Sigmoid colon (tissue), 7 donors: ENCODE data around the gene PDGFD. TPM values are rescaled to one million over a fixed set of nuclear protein-coding genes. Genes with fewer than 3 reads are reported as not detected.

Source experiments
- DNase-seq: peaks from one replicate; pipeline ENCODE4 v3.0.0-alpha.2; 2019
- H3K27ac ChIP-seq, 4 donors: fragments of 200-600 bp; sonication (generic); one replicate each; pipeline ENCODE4 v1.5.1; 2016 to 2019; ENCODE audit warnings: mild to moderate bottlenecking in 1 of 4
- H3K27me3 ChIP-seq, 3 donors: fragments of 200-600 bp; sonication (generic); one replicate each; pipeline ENCODE4 v1.5.1; 2019; ENCODE audit warnings: mild to moderate bottlenecking in 1 of 3
- H3K36me3 ChIP-seq, 4 donors: fragments of 200-600 bp; sonication (generic); one replicate each; pipeline ENCODE4 v1.5.1; 2016 to 2019
- H3K4me1 ChIP-seq, 4 donors: fragments of 200-600 bp; sonication (generic); one replicate each; pipeline ENCODE4 v1.5.1; 2017 to 2019
- H3K4me3 ChIP-seq, 4 donors: fragments of 200-600 bp; sonication (generic); one replicate each; pipeline ENCODE4 v1.5.1; 2017 to 2019; ENCODE audit warnings: mild to moderate bottlenecking in 2 of 4, moderate library complexity in 1 of 4
- H3K9me3 ChIP-seq, 4 donors: fragments of 200-600 bp in 3 of 4; sonication (generic) in 3 of 4; one replicate each; pipeline versions ENCODE4 v1.5.1 to v1.6.1; 2013 to 2019
- CTCF ChIP-seq, 4 experiments: fragments of 450-650 bp in 3 of 4; fragments of 200-600 bp in 1 of 4; IDR thresholded peaks; one replicate each; pipeline ENCODE4 v1.5.1; 2016 to 2019; ENCODE audit warnings: antibody characterized with exemption in 4 of 4, mild to moderate bottlenecking in 3 of 4, moderate library complexity in 2 of 4
- EP300 ChIP-seq, 4 donors: sonication (generic); formaldehyde crosslinking; IDR thresholded peaks; one replicate each; pipeline ENCODE4 v1.6.1; 2017; ENCODE audit warnings: antibody characterized with exemption in 4 of 4
- POLR2A ChIP-seq, 2 donors: fragments of 450-650 bp; IDR thresholded peaks; one replicate each; pipeline ENCODE4 v1.6.1; 2016; ENCODE audit warnings: antibody characterized with exemption in 2 of 2, mild to moderate bottlenecking in 2 of 2, moderate library complexity in 2 of 2
- POLR2AphosphoS5 ChIP-seq, 4 donors: sonication (generic); formaldehyde crosslinking; IDR thresholded peaks; one replicate each; pipeline ENCODE4 v1.6.1; 2017; ENCODE audit warnings: antibody characterized with exemption in 4 of 4
- WGBS, 2 donors: extraction: QIAGEN DNeasy Blood & Tissue Kit; methylation state at CpG; one replicate each; pipeline ENCODE4 v1.1.7; 2013; 5-methylcytosine and 5-hydroxymethylcytosine counted together
- intact Hi-C: fragments of 100-400 bp; cut with DNase I; formaldehyde crosslinking; loops from one replicate; pipeline ENCODE4 v1.15.1; 2023
- polyA plus RNA-seq, 3 donors: library from polyadenylated mRNA; stranded (reverse); fragments of 200-250 nt; gene quantifications; one replicate each; pipeline ENCODE4 v1.2.3, GENCODE V29; 2013
- total RNA-seq, 4 donors: library from RNA; depleted of rRNA; stranded (reverse); fragments of >200 nt; gene quantifications; one replicate each; pipeline ENCODE4 v1.1.0, GENCODE V29; 2016
- donor health status: healthy with polysubstance abuse.
- donor health status: Bipolar disorder and iron deficiency.
- donor health status: healthy.

The PDGFD gene
- total and polyA plus RNA-seq, 7 donors, result 0.69 to 11.6 (median 7.9) TPM

- no peak for TF ChIP-seq POLR2A (IDR thresholded peaks at IDR 0.05)
- no peak for TF ChIP-seq EP300 (IDR thresholded peaks at IDR 0.05)
- TF ChIP-seq CTCF (IDR thresholded peaks at IDR 0.05), result no peak
- no peak for TF ChIP-seq POLR2AphosphoS5 (IDR thresholded peaks at IDR 0.05)
- 98% methylated on average over 2 of the region's 2 CpGs for WGBS, 2 donors
- Histone ChIP-seq H3K36me3 (no peaks in the 10 kb centered on the region), H3K4me1 (peaks cover 0 to 5% (median 2%) of the 10 kb centered on the region in 4 donors), H3K27ac (no peak overlapping the region), H3K4me3 (no peak overlapping the region), H3K27me3 (no peaks in the 10 kb centered on the region), H3K9me3 (no peaks in the 10 kb centered on the region)
- DNase-seq, result no peak
- intact Hi-C loops, result no loop called here
These were observed 228.7 kb downstream of the PDGFD start for GRCh38 chr11:103935219-103935618.

- 84 to 94% methylated on average over 3 of the region's 3 CpGs for WGBS, 2 donors
- no peak for TF ChIP-seq CTCF (IDR thresholded peaks at IDR 0.05)
- TF ChIP-seq POLR2AphosphoS5 (IDR thresholded peaks at IDR 0.05), result no peak
- TF ChIP-seq POLR2A (IDR thresholded peaks at IDR 0.05), result no peak
- TF ChIP-seq EP300 (IDR thresholded peaks at IDR 0.05), result no peak
These were observed 234.6 kb downstream of the PDGFD start for GRCh38 chr11:103929170-103929903.

GRCh38 chr11:103928802-103929161 is 235.2 kb downstream of the PDGFD start:
- Histone ChIP-seq H3K4me1 (peaks cover 0 to 16% (median 12%) of the 10 kb centered on the region in 4 donors), H3K27me3 (no peaks in the 10 kb centered on the region), H3K9me3 (no peaks in the 10 kb centered on the region), H3K36me3 (no peaks in the 10 kb centered on the region), H3K27ac (peak overlapping the region in 1 of 4 donors; percentile 42), H3K4me3 (no peak overlapping the region)
- TF ChIP-seq POLR2AphosphoS5 (IDR thresholded peaks at IDR 0.05) (no peak), EP300 (IDR thresholded peaks at IDR 0.05) (no peak), POLR2A (IDR thresholded peaks at IDR 0.05) (no peak), CTCF (IDR thresholded peaks at IDR 0.05) (no peak)
- WGBS, 2 donors, result 86 to 90% methylated on average over 5 of the region's 5 CpGs
- intact Hi-C loops, result no loop called here
- no peak for DNase-seq

More at GRCh38 chr11:103929170-103929903, 234.6 kb downstream of the PDGFD start:
- DNase-seq, result no peak
- Histone ChIP-seq H3K27me3 (no peaks in the 10 kb centered on the region), H3K27ac (peak overlapping the region in 1 of 4 donors; percentile 42), H3K4me3 (no peak overlapping the region), H3K4me1 (peaks cover 0 to 16% (median 12%) of the 10 kb centered on the region in 4 donors), H3K36me3 (no peaks in the 10 kb centered on the region), H3K9me3 (no peaks in the 10 kb centered on the region)
- intact Hi-C loops, result no loop called here

- intact Hi-C loops, result no loop called here
- H3K27me3 ChIP-seq, result no peaks in the 10 kb centered on the region
- no peak for DNase-seq
- H3K4me1 ChIP-seq, result peaks cover 0 to 16% (median 14%) of the 10 kb centered on the region in 4 donors
- no peak for TF ChIP-seq POLR2A (IDR thresholded peaks at IDR 0.05)
- TF ChIP-seq CTCF (IDR thresholded peaks at IDR 0.05), result no peak
- TF ChIP-seq EP300 (IDR thresholded peaks at IDR 0.05), result no peak
- TF ChIP-seq POLR2AphosphoS5 (IDR thresholded peaks at IDR 0.05), result no peak
- 88 to 90% methylated on average over 5 of the region's 5 CpGs for WGBS, 2 donors
- no peaks in the 10 kb centered on the region for H3K9me3 ChIP-seq
- no peaks in the 10 kb centered on the region for H3K36me3 ChIP-seq
- H3K4me3 ChIP-seq, result no peak overlapping the region
- H3K27ac ChIP-seq, result peak overlapping the region in 1 of 4 donors; percentile 13
These were observed 235.7 kb downstream of the PDGFD start for GRCh38 chr11:103928040-103928801.
